ENCODE data around the gene SDK1. TPM values are rescaled to one million over a fixed set of nuclear protein-coding genes. Genes with fewer than 3 reads are reported as not detected.

Gene SDK1
- total and polyA plus RNA-seq, 4 donors: 10.4 to 11.6 (median 11.0) TPM

DNA sequence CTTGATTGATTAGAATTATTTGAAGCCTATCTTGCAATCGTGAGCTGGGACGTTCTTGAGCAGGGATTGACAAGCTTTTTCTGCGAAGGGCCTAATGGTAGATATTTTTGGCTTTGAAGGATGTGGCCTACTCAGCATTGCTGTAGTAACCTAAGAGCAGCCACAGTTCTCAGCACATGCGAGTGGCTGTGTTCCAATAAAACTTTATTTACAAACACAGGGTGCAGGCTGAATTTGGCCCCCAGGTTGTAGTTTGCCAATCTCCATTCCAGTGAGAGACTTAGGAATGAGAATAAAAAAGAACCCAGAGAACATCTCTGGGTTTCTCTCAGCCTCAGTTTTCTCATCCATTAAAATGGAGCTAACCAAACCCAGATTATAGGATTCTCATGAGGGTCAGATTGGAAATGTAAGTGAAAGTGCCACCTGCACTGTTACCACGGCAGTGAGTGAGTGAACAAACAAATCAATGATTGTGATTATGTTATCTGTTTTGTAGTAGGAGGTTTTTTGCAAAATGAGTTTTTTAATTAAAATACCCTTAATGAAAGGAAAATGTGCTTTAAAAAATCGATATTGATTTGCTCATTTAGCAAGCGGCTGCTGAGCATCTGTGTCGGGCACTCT lies 664.0 kb downstream of the SDK1 start:
- H3K36me3 ChIP-seq (ENCODE audit: control insufficient read depth, insufficient read depth, low read length): peaks cover 23% of the 10 kb centered on the region
- no peak for DNase-seq (ENCODE audit: low read depth in 4 of 6, low spot score in 6 of 6)
- H3K4me3 ChIP-seq (ENCODE audit: low read depth, low read length): no peak overlapping the region
- no peak overlapping the region for H3K27ac ChIP-seq (ENCODE audit: low read depth, low read length)
- no peaks in the 10 kb centered on the region for H3K9me3 ChIP-seq (ENCODE audit: control insufficient read depth, insufficient read depth, low read length)
- no peaks in the 10 kb centered on the region for H3K27me3 ChIP-seq (ENCODE audit: control insufficient read depth, insufficient read depth, low read length)
- peaks cover 4% of the 10 kb centered on the region for H3K4me1 ChIP-seq (ENCODE audit: control insufficient read depth, insufficient read depth, low read length)
- 90% methylated on average over 7 of the region's 8 CpGs for WGBS (ENCODE audit: insufficient coverage)

DNA sequence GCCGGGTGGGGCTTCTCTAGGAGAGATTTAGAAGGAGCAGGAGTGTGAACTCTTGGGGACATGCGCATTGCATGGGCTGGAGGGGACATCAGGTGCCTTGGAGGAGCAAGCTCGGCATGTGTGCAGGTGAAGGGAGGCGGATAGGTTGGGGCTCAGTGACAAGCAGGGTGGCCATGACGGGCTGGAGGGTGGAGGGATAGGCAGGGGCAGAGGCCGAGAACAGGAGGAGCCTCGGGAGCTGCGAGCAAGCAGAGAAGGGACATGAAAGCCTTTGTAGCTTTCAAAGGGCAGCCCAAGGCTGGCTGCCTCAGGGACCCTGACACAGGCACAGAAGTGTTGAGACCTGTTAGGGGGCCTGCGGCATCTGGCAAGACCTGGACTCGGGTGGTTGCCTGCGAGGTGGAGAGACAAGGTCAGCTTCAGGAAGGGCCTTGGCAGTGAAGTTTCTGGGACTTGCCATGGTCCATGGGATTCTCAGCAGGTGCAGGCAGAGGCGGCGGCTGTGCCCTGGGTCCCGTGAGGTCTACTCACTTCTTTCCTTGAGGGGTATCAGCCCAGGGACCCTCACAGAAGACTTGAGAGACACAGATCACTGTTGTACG lies 664.8 kb downstream of the SDK1 start:
- 88% methylated on average over 15 of the region's 15 CpGs for WGBS (ENCODE audit: insufficient coverage)

DNA sequence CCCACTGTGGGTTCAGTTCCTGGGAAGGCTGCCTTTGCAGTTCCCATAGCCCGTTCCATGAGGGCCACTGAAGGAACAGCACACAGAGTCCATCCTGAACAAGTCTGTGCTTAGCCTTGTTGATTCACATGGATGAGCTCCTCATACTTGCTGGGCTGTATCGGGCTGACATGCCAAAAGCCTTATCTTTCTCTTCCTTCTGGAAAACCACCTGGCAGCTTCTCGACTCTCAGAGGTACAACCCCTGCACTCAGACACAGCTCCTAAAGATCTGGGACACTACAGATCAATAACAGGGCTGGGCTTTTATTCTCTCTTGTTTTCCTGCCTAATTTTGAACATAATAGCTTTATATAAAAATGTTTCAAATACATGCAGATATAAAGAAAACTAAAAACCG lies 667.2 kb downstream of the SDK1 start:
- Histone ChIP-seq H3K4me1 (ENCODE audit: control insufficient read depth, insufficient read depth, low read length) (no peaks in the 10 kb centered on the region), H3K27ac (ENCODE audit: low read depth, low read length) (no peak overlapping the region), H3K9me3 (ENCODE audit: control insufficient read depth, insufficient read depth, low read length) (no peaks in the 10 kb centered on the region), H3K4me3 (ENCODE audit: low read depth, low read length) (no peak overlapping the region), H3K36me3 (ENCODE audit: control insufficient read depth, insufficient read depth, low read length) (peaks cover 21% of the 10 kb centered on the region), H3K27me3 (ENCODE audit: control insufficient read depth, insufficient read depth, low read length) (no peaks in the 10 kb centered on the region)
- no peak for DNase-seq (ENCODE audit: low read depth in 4 of 6, low spot score in 6 of 6)
- WGBS (ENCODE audit: insufficient coverage): 95% methylated on average over 2 of the region's 4 CpGs

More for the DNA sequence above, 664.8 kb downstream of the SDK1 start:
- Histone ChIP-seq H3K4me1 (ENCODE audit: control insufficient read depth, insufficient read depth, low read length) (no peaks in the 10 kb centered on the region), H3K4me3 (ENCODE audit: low read depth, low read length) (no peak overlapping the region), H3K27ac (ENCODE audit: low read depth, low read length) (no peak overlapping the region), H3K36me3 (ENCODE audit: control insufficient read depth, insufficient read depth, low read length) (peaks cover 23% of the 10 kb centered on the region), H3K27me3 (ENCODE audit: control insufficient read depth, insufficient read depth, low read length) (no peaks in the 10 kb centered on the region), H3K9me3 (ENCODE audit: control insufficient read depth, insufficient read depth, low read length) (no peaks in the 10 kb centered on the region)
- DNase-seq (ENCODE audit: low read depth in 4 of 6, low spot score in 6 of 6): no peak

DNA sequence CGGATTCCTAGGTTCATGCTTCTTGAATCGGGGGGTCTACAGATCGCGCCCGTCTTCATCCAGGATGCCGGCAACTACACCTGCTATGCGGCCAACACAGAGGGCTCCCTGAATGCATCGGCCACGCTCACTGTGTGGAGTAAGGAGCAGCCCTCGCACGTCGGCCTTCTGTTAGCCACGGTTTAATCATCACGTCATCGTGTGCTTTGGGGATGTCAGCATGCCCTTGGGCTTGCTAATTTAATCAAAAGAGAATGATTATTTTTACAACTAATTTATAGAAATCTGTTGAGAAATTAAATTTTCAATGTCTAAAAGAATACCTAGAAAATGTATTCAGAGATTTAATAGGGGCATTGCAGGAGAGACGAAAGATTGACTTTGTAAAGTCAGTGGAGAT lies 668.2 kb downstream of the SDK1 start:
- H3K36me3 ChIP-seq (ENCODE audit: control insufficient read depth, insufficient read depth, low read length): peaks cover 25% of the 10 kb centered on the region
- no peak overlapping the region for H3K27ac ChIP-seq (ENCODE audit: low read depth, low read length)
- no peak for DNase-seq (ENCODE audit: low read depth in 4 of 6, low spot score in 6 of 6)
- WGBS (ENCODE audit: insufficient coverage): 98% methylated on average over 8 of the region's 16 CpGs
- H3K9me3 ChIP-seq (ENCODE audit: control insufficient read depth, insufficient read depth, low read length): no peaks in the 10 kb centered on the region
- H3K4me1 ChIP-seq (ENCODE audit: control insufficient read depth, insufficient read depth, low read length): no peaks in the 10 kb centered on the region
- no peaks in the 10 kb centered on the region for H3K27me3 ChIP-seq (ENCODE audit: control insufficient read depth, insufficient read depth, low read length)
- no peak overlapping the region for H3K4me3 ChIP-seq (ENCODE audit: low read depth, low read length)

- Histone ChIP-seq H3K4me3 (ENCODE audit: low read depth, low read length) (no peak overlapping the region), H3K27me3 (ENCODE audit: control insufficient read depth, insufficient read depth, low read length) (no peaks in the 10 kb centered on the region), H3K27ac (ENCODE audit: low read depth, low read length) (no peak overlapping the region), H3K4me1 (ENCODE audit: control insufficient read depth, insufficient read depth, low read length) (no peaks in the 10 kb centered on the region), H3K9me3 (ENCODE audit: control insufficient read depth, insufficient read depth, low read length) (no peaks in the 10 kb centered on the region), H3K36me3 (ENCODE audit: control insufficient read depth, insufficient read depth, low read length) (peaks cover 24% of the 10 kb centered on the region)
- no peak for DNase-seq (ENCODE audit: low read depth in 4 of 6, low spot score in 6 of 6)
- 97% methylated on average over 10 of the region's 13 CpGs for WGBS (ENCODE audit: insufficient coverage)
These were observed 670.3 kb downstream of the SDK1 start for GRCh38 chr7:3971323-3971722.

GRCh38 chr7:3973264-3973663 lies 672.2 kb downstream of the SDK1 start:
- Histone ChIP-seq H3K27me3 (ENCODE audit: control insufficient read depth, insufficient read depth, low read length) (no peaks in the 10 kb centered on the region), H3K9me3 (ENCODE audit: control insufficient read depth, insufficient read depth, low read length) (no peaks in the 10 kb centered on the region), H3K4me1 (ENCODE audit: control insufficient read depth, insufficient read depth, low read length) (no peaks in the 10 kb centered on the region), H3K36me3 (ENCODE audit: control insufficient read depth, insufficient read depth, low read length) (peaks cover 26% of the 10 kb centered on the region), H3K4me3 (ENCODE audit: low read depth, low read length) (no peak overlapping the region), H3K27ac (ENCODE audit: low read depth, low read length) (no peak overlapping the region)
- DNase-seq (ENCODE audit: low read depth in 4 of 6, low spot score in 6 of 6): no peak
- no CpG with 5 or more reads among the region's 3 CpGs for WGBS (ENCODE audit: insufficient coverage)

- H3K4me3 ChIP-seq (ENCODE audit: low read depth, low read length): no peak overlapping the region
- DNase-seq (ENCODE audit: low read depth in 4 of 6, low spot score in 6 of 6): no peak
- 93% methylated on average over 15 of the region's 19 CpGs for WGBS (ENCODE audit: insufficient coverage)
- H3K9me3 ChIP-seq (ENCODE audit: control insufficient read depth, insufficient read depth, low read length): no peaks in the 10 kb centered on the region
- no peaks in the 10 kb centered on the region for H3K27me3 ChIP-seq (ENCODE audit: control insufficient read depth, insufficient read depth, low read length)
- H3K27ac ChIP-seq (ENCODE audit: low read depth, low read length): no peak overlapping the region
- H3K4me1 ChIP-seq (ENCODE audit: control insufficient read depth, insufficient read depth, low read length): no peaks in the 10 kb centered on the region
- H3K36me3 ChIP-seq (ENCODE audit: control insufficient read depth, insufficient read depth, low read length): peaks cover 21% of the 10 kb centered on the region
These were observed 673.3 kb downstream of the SDK1 start for GRCh38 chr7:3974329-3974728.

DNA sequence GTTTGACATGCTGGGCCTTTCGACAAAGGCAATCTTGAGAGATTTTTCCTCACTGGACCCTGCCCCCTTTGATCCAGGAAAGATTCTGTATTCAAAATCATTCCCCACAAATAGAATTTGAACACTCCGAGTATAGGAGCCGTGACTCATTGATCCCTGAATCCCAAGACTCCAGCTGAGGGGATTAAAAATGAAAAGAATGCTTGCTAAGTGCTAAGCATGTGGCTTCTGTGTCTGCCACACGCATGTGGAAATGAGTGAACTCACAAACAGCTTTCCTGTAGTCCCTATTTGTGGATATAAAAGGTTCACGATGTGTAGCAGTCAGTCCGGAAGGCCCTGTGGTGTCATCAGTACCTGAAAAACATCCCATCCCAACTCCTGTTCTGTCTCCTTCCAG lies 674.3 kb downstream of the SDK1 start:
- no peaks in the 10 kb centered on the region for H3K4me1 ChIP-seq (ENCODE audit: control insufficient read depth, insufficient read depth, low read length)
- no peak overlapping the region for H3K4me3 ChIP-seq (ENCODE audit: low read depth, low read length)
- H3K36me3 ChIP-seq (ENCODE audit: control insufficient read depth, insufficient read depth, low read length): peaks cover 21% of the 10 kb centered on the region
- no peak for DNase-seq (ENCODE audit: low read depth in 4 of 6, low spot score in 6 of 6)
- no peak overlapping the region for H3K27ac ChIP-seq (ENCODE audit: low read depth, low read length)
- H3K27me3 ChIP-seq (ENCODE audit: control insufficient read depth, insufficient read depth, low read length): no peaks in the 10 kb centered on the region
- no peaks in the 10 kb centered on the region for H3K9me3 ChIP-seq (ENCODE audit: control insufficient read depth, insufficient read depth, low read length)
- 100% methylated on average over 1 of the region's 6 CpGs for WGBS (ENCODE audit: insufficient coverage)

DNA sequence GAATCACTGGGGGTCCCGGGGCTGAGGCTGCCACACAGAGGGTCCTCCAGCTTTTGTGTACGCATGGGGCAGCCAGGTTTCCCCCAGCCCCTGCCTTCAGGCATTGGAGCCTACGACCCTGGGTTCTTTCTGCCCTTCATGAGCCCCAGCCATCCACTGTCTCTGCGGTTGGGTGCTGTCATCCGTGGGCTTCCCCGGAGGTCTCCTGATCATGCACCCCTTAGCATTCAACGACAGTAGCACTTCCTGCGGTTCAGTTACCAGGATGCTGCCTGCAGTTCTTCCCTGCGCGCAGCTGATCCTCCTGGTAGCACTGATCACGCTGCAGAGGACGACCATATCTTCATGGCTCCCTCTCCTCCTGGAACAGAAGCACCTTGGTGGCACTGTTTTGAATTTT lies 676.3 kb downstream of the SDK1 start:
- H3K36me3 ChIP-seq (ENCODE audit: control insufficient read depth, insufficient read depth, low read length): peaks cover 20% of the 10 kb centered on the region
- H3K9me3 ChIP-seq (ENCODE audit: control insufficient read depth, insufficient read depth, low read length): peaks cover 3% of the 10 kb centered on the region
- H3K27ac ChIP-seq (ENCODE audit: low read depth, low read length): no peak overlapping the region
- H3K4me1 ChIP-seq (ENCODE audit: control insufficient read depth, insufficient read depth, low read length): no peaks in the 10 kb centered on the region
- WGBS (ENCODE audit: insufficient coverage): 97% methylated on average over 8 of the region's 12 CpGs
- H3K4me3 ChIP-seq (ENCODE audit: low read depth, low read length): no peak overlapping the region
- no peak for DNase-seq (ENCODE audit: low read depth in 4 of 6, low spot score in 6 of 6)
- H3K27me3 ChIP-seq (ENCODE audit: control insufficient read depth, insufficient read depth, low read length): no peaks in the 10 kb centered on the region

DNA sequence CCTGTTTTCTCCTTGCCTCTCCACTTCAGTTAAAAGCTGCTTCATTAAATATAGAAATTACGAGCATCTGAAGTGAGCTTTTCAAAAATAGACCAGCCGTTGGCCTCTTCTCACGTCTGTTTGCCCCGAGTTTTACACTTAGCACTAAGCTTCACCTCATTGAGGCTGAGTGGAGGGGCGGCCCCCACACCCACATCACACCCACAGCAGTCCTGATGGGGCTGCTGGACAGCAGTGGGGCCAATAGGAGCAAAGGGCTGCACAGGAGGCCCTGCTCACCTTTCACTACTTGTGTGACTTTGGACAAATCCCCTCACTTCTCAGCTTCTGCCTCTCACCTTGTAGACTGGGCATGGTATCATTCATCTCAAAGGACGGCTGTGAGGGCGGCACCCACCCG lies 677.8 kb downstream of the SDK1 start:
- H3K36me3 ChIP-seq (ENCODE audit: control insufficient read depth, insufficient read depth, low read length): peaks cover 16% of the 10 kb centered on the region
- H3K27ac ChIP-seq (ENCODE audit: low read depth, low read length): no peak overlapping the region
- no peaks in the 10 kb centered on the region for H3K27me3 ChIP-seq (ENCODE audit: control insufficient read depth, insufficient read depth, low read length)
- no peak overlapping the region for H3K4me3 ChIP-seq (ENCODE audit: low read depth, low read length)
- peaks cover 3% of the 10 kb centered on the region for H3K9me3 ChIP-seq (ENCODE audit: control insufficient read depth, insufficient read depth, low read length)
- no peak for DNase-seq (ENCODE audit: low read depth in 4 of 6, low spot score in 6 of 6)
- no peaks in the 10 kb centered on the region for H3K4me1 ChIP-seq (ENCODE audit: control insufficient read depth, insufficient read depth, low read length)
- WGBS (ENCODE audit: insufficient coverage): 89% methylated on average over 5 of the region's 8 CpGs

Measured in spinal cord (tissue), 10 donors.